Heart right ventricle (tissue), 16 donors: ENCODE measurements around the gene KCTD13. TPM values are rescaled to one million over a fixed set of nuclear protein-coding genes. Genes with fewer than 3 reads are reported as not detected.

Source experiments
- ATAC-seq, 8 donors: fragments of 200-7000 bp; cut with Tn5 transposase; one replicate each; pipeline ENCODE4 v1.9.1; 2020; ENCODE audit warnings: mild to moderate bottlenecking in 8 of 8, moderate library complexity in 8 of 8, moderate number of reproducible peaks in 1 of 8
- DNase-seq, 2 donors: peaks; one replicate each; pipeline ENCODE4 v3.0.0-alpha.2; 2020
- H3K27ac ChIP-seq, 10 donors: fragments of 200-600 bp; sonication (generic) in 2 of 10; one replicate each; pipeline versions ENCODE4 v1.5.0 to v1.8.0; 2020 to 2022; ENCODE audit warnings: mild to moderate bottlenecking in 3 of 10
- H3K27me3 ChIP-seq, 7 donors: fragments of 200-600 bp; one replicate each; pipeline ENCODE4 v1.8.0; 2021 to 2022; ENCODE audit warnings: mild to moderate bottlenecking in 2 of 7
- H3K36me3 ChIP-seq, 9 donors: fragments of 200-600 bp; sonication (generic) in 1 of 9; one replicate each; pipeline versions ENCODE4 v1.5.0 to v1.8.0; 2020 to 2022; ENCODE audit warnings: mild to moderate bottlenecking in 2 of 9
- H3K4me1 ChIP-seq, 9 donors: fragments of 200-600 bp; sonication (generic) in 1 of 9; one replicate each; pipeline versions ENCODE4 v1.5.0 to v1.8.0; 2020 to 2022; ENCODE audit warnings: mild to moderate bottlenecking in 4 of 9
- H3K4me3 ChIP-seq, 10 donors: fragments of 200-600 bp; sonication (generic) in 2 of 10; one replicate each; pipeline versions ENCODE4 v1.5.0 to v1.8.0; 2020 to 2022; ENCODE audit warnings: mild to moderate bottlenecking in 7 of 10, moderate library complexity in 2 of 10
- H3K9me3 ChIP-seq, 11 donors: fragments of 200-600 bp in 10 of 11; sonication (generic) in 2 of 11; one replicate each; pipeline versions ENCODE4 v1.5.0 to v1.8.0; 2013 to 2022; ENCODE audit warnings: mild to moderate bottlenecking in 2 of 11, control low read depth in 1 of 11, moderate library complexity in 1 of 11
- WGBS, 2 donors: extraction: QIAGEN DNeasy Blood & Tissue Kit; methylation state at CpG; one replicate each; pipeline ENCODE4 v1.1.7; 2013; ENCODE audit warnings: inconsistent platforms in 1 of 2; 5-methylcytosine and 5-hydroxymethylcytosine counted together
- intact Hi-C, 10 donors: fragments of 100-400 bp; cut with DNase I; formaldehyde crosslinking; loops; one replicate each; pipeline versions ENCODE4 v1.11.1 to v1.14.2; 2022
- polyA plus RNA-seq, 2 donors: library from polyadenylated mRNA; stranded (reverse); fragments of 200-250 nt; gene quantifications; one replicate each; pipeline ENCODE4 v1.2.3, GENCODE V29; 2013
- total RNA-seq, 10 donors: library from RNA; stranded (reverse); fragmentation: NEBNext Ultra II Directional in 3 of 10; extraction: Animal tissue kit (Norgen Biotek cat#: 25700) in 3 of 10; gene quantifications; one replicate each; pipeline versions ENCODE4 v1.2.1 to v1.2.4, GENCODE V29; 2021 to 2023
- TF ChIP-seq, protein P1 (sequence below), 9 donors: fragments of 200-600 bp; sonication (generic) in 2 of 9; IDR thresholded peaks; one replicate each; pipeline versions ENCODE4 v1.5.0 to v1.8.0; 2021 to 2022; ENCODE audit warnings: antibody characterized with exemption in 9 of 9, mild to moderate bottlenecking in 5 of 9, moderate library complexity in 1 of 9
- donor health status: Arrhythmogenic right ventricular cardiomyopathy.
- donor health status: ischemic (EF 13 %, LVEDD 7.1; RV severe dilation, severe dysfunction).
- donor health status: healthy with polysubstance abuse.
- donor health status: DM: no; HTN: yes; CAD: no.
- donor health status: DM: no; HTN: no; CAD: no.
- donor health status: ischemic (EF 25% LVEDD 6.9; RV normal size, moderate dysfunction).
- donor health status: ischemic (EF 25% LVEDD 5.7; RV mildly dilated, moderate dysfunction).
- donor health status: healthy.
- donor health status: DM: yes; HTN: yes; CAD: no.
- donor health status: Ischemic cardiomyopathy.
- donor health status: ischemic (EF 35%, LVEDD 5.7; RV mildly dilated, moderate dysfunction).
- donor health status: nonischemic (EF 11% LVEDD 7.7; RV severe dilation, severe dysfunction).
- donor health status: DM: yes; HTN: yes; CAD: no.
- donor health status: PGD.
- donor health status: ischemic (EF 29% LVEDD 5.4; RV normal size, mild dysfunction).
- donor health status: nonischemic (EF 23%, LVEDD 6.1; RV moderate dilation, normal function).

KCTD13 gene
- total and polyA plus RNA-seq, 12 donors = 5.2 to 18.0 (median 7.3) TPM

DNA sequence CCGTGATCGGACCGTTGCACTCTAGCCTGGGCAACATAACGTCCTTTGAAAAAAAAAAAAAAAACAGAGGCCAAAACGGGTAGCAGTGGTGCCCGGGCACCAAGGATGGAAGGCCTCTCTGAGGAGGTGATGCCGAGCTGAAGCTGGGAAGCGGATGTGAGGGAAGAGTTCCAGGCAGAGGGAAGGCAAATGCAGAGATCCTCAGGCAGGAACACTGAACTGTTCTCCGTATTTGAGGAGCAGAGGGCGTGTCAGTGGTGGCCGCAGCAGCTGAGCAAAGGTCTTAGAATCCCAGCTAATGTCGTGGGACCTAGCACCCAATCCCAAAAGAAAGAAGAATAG, 656 bp upstream of the KCTD13 start:
- intact Hi-C loops = loop anchor here in 7 of 10 donors (5.0 to 10.0 kb wide), 6 partner anchors 36 to 81 kb away; partner anchors contain the start of genes TAOK2 (in 2 of the 7), TMEM219 (in 2 of the 7), HIRIP3 (in 1 of the 7) and INO80E (in 1 of the 7)
- DNase-seq = no peak
- WGBS, 2 donors = 1% methylated on average over 12 of the region's 12 CpGs

DNA sequence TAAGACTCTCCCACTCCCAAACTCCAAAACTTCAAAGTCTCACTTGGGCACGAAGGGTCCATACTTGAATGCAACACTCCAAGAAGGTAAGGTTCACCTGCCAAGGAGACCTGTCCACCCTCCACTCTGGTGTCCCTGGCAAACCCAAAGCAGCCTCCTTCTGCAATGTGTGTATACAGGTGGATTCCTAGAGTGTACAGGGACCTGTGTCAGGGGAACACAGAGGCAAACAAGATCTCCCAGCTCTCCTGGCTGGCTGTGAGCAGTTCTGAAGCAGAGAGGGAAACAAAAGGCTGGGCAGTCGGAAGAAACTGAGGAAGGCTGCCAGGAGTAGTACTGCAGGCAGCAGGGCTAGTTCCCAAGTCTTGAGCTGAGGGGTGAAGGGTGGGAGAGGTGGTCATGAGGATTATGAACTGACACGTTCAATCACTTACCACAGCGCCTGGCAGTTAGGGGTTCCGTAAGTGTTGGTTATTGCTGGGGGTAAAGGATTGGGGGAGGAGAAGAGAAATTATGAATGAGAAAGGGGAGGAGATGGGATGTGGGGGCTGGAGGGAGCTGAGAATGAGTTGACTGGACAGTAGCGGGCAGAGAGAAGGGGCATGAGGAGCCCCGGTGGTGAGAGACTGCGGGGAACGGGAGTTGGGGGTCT, 795 bp downstream of the KCTD13 start:
- 10 to 12% methylated on average over 9 of the region's 9 CpGs for WGBS, 2 donors
- H3K9me3 ChIP-seq = no peaks in the 10 kb centered on the region
- intact Hi-C loops = loop anchor here in 7 of 10 donors (5.0 to 10.0 kb wide), 6 partner anchors 37 to 82 kb away; partner anchors contain the start of genes TAOK2 (in 2 of the 7), TMEM219 (in 2 of the 7), HIRIP3 (in 1 of the 7) and INO80E (in 1 of the 7)
- H3K4me3 ChIP-seq = peak overlapping the region; percentile 83 to 100 (median 94)
- peak overlapping the region in 8 of 10 donors; percentile 82 to 92 (median 89) for H3K27ac ChIP-seq
- TF ChIP-seq, protein P1, sequence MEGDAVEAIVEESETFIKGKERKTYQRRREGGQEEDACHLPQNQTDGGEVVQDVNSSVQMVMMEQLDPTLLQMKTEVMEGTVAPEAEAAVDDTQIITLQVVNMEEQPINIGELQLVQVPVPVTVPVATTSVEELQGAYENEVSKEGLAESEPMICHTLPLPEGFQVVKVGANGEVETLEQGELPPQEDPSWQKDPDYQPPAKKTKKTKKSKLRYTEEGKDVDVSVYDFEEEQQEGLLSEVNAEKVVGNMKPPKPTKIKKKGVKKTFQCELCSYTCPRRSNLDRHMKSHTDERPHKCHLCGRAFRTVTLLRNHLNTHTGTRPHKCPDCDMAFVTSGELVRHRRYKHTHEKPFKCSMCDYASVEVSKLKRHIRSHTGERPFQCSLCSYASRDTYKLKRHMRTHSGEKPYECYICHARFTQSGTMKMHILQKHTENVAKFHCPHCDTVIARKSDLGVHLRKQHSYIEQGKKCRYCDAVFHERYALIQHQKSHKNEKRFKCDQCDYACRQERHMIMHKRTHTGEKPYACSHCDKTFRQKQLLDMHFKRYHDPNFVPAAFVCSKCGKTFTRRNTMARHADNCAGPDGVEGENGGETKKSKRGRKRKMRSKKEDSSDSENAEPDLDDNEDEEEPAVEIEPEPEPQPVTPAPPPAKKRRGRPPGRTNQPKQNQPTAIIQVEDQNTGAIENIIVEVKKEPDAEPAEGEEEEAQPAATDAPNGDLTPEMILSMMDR (IDR thresholded peaks at IDR 0.05) = no peak
- H3K27me3 ChIP-seq = no peaks in the 10 kb centered on the region
- H3K4me1 ChIP-seq = peaks cover 2 to 31% (median 23%) of the 10 kb centered on the region in 9 donors
- ATAC-seq = peak in 1 of 8 donors; percentile 15
- peaks cover 0 to 35% (median 19%) of the 10 kb centered on the region in 9 donors for H3K36me3 ChIP-seq
- no peak for DNase-seq

More for the DNA sequence above, 656 bp upstream of the KCTD13 start:
- TF ChIP-seq, protein P1 (IDR thresholded peaks at IDR 0.05) = no peak
- Histone ChIP-seq H3K4me1 (peaks cover 2 to 31% (median 23%) of the 10 kb centered on the region in 9 donors), H3K27ac (peak overlapping the region; percentile 18 to 92 (median 88)), H3K9me3 (no peaks in the 10 kb centered on the region), H3K27me3 (no peaks in the 10 kb centered on the region), H3K4me3 (peak overlapping the region; percentile 83 to 100 (median 94)), H3K36me3 (peaks cover 0 to 20% (median 7%) of the 10 kb centered on the region in 9 donors)
- peak in 7 of 8 donors; percentile 28 to 76 (median 53) for ATAC-seq

DNA sequence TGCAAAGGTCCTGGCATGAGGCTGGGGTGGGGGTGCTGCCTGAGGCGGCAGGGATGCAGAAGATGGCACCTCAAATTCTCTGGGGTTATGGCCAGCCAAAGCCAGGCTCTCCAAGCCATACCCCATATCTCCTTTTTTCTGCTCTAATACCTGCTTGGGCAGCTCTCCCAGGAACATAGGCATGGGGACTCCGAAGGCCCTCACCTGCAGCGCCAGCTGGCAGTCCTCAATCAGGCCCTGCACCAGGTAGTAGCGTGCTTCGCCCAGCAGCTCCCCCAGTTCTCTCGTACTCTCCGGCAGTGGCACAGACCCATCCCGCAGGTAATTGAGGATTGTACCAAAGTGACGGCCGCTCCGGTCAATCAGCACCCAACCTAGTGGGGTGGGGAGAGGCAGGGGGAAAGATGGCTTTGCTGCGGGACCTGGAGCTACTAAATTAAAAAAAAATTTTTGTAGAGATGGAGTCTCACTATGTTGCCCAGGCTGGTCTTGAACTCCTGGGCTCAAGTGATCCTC, 3.0 kb downstream of the KCTD13 start:
- H3K27me3 ChIP-seq = no peaks in the 10 kb centered on the region
- H3K27ac ChIP-seq = no peak overlapping the region
- no peaks in the 10 kb centered on the region for H3K9me3 ChIP-seq
- 97% methylated on average over 12 of the region's 12 CpGs for WGBS, 2 donors
- DNase-seq (no peak), ATAC-seq (no peak)
- H3K4me3 ChIP-seq = no peak overlapping the region
- peaks cover 2 to 31% (median 23%) of the 10 kb centered on the region in 9 donors for H3K4me1 ChIP-seq
- H3K36me3 ChIP-seq = peaks cover 0 to 56% (median 25%) of the 10 kb centered on the region in 9 donors
- TF ChIP-seq, protein P1 (IDR thresholded peaks at IDR 0.05) = no peak
- intact Hi-C loops = loop anchor here in 5 of 10 donors (10.0 kb wide), 3 partner anchors 52 to 82 kb away; partner anchors contain the start of genes HIRIP3 (in 1 of the 5), INO80E (in 1 of the 5) and TAOK2 (in 1 of the 5)

DNA sequence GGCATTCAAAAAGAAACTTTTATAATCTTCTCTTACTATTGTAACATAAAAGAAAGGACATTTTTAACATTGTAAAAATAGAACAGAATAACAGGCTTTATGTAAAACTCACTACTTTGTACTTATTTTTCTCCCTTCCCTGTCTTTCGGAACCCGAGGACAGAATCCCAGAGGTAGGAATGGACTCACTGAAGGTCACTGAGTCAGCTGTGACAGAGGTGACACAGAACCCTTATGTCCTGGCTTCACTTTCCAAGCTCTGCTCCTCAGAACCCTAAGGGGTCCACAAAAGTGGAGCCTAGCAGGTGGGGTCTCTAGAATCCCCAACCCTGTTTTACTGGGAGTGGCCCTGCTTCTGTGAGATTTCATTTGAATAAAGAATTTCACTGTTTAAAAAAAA, 3.7 kb downstream of the KCTD13 start:
- Histone ChIP-seq H3K9me3 (no peaks in the 10 kb centered on the region), H3K36me3 (peaks cover 0 to 64% (median 29%) of the 10 kb centered on the region in 9 donors), H3K4me3 (no peak overlapping the region), H3K27ac (no peak overlapping the region), H3K27me3 (no peaks in the 10 kb centered on the region), H3K4me1 (peaks cover 2 to 27% (median 21%) of the 10 kb centered on the region in 9 donors)
- no peak for DNase-seq
- TF ChIP-seq, protein P1 (IDR thresholded peaks at IDR 0.05) = no peak
- WGBS, 2 donors = 88 to 91% methylated on average over 2 of the region's 2 CpGs
- no peak for ATAC-seq
- intact Hi-C loops = loop anchor here in 5 of 10 donors (10.0 kb wide), 3 partner anchors 52 to 82 kb away; partner anchors contain the start of genes HIRIP3 (in 1 of the 5), INO80E (in 1 of the 5) and TAOK2 (in 1 of the 5)
